Muscle of leg (tissue), 11 donors: ENCODE results near the gene TLR5. TPM values are rescaled to one million over a fixed set of nuclear protein-coding genes. Genes with fewer than 3 reads are reported as not detected.

Source experiments
- DNase-seq: peaks from one replicate; pipeline ENCODE4 v3.0.0; 2013
- H3K27ac ChIP-seq: one replicate; pipeline ENCODE4 v1.5.1; 2013; ENCODE audit warnings: mild to moderate bottlenecking, low read length, control low read depth
- H3K27me3 ChIP-seq: one replicate; pipeline ENCODE4 v1.6.1; 2013; ENCODE audit warnings: low read length; ENCODE audit not compliant: control insufficient read depth, insufficient read depth
- H3K36me3 ChIP-seq: one replicate; pipeline ENCODE4 v1.6.1; 2013; ENCODE audit warnings: low read length; ENCODE audit not compliant: control insufficient read depth, insufficient read depth
- H3K4me1 ChIP-seq: one replicate; pipeline ENCODE4 v1.6.1; 2013; ENCODE audit warnings: low read length; ENCODE audit not compliant: control insufficient read depth, insufficient read depth
- H3K4me3 ChIP-seq: one replicate; pipeline ENCODE4 v1.5.1; 2013; ENCODE audit warnings: low read length, control low read depth
- H3K9me3 ChIP-seq: replicated peaks from 2 replicates; pipeline ENCODE4 v1.6.1; 2013; ENCODE audit warnings: low read depth, low read length; ENCODE audit not compliant: control insufficient read depth
- WGBS: methylation state at CpG from one replicate; pipeline ENCODE4 v1.1.5; 2013; ENCODE audit warnings: missing lambda C conversion rate; ENCODE audit not compliant: insufficient coverage; 5-methylcytosine and 5-hydroxymethylcytosine counted together
- polyA plus RNA-seq, 8 donors: library from polyadenylated mRNA; unstranded; fragments of 120-200 nt; gene quantifications; one replicate each; pipeline versions ENCODE4 v1.2.1 to v1.2.3, GENCODE V29; 2013; ENCODE audit warnings: inconsistent platforms in 1 of 8, low replicate concordance in 1 of 8; ENCODE audit not compliant: insufficient read length in 8 of 8, insufficient read depth in 1 of 8
- total RNA-seq: library from RNA; stranded (reverse); fragments of 120-200 nt; gene quantifications from one replicate; pipeline ENCODE4 v1.2.4, GENCODE V29; 2013

TLR5 gene
- total and polyA plus RNA-seq, 9 donors: 3.1 to 4.9 (median 3.8) TPM

DNA sequence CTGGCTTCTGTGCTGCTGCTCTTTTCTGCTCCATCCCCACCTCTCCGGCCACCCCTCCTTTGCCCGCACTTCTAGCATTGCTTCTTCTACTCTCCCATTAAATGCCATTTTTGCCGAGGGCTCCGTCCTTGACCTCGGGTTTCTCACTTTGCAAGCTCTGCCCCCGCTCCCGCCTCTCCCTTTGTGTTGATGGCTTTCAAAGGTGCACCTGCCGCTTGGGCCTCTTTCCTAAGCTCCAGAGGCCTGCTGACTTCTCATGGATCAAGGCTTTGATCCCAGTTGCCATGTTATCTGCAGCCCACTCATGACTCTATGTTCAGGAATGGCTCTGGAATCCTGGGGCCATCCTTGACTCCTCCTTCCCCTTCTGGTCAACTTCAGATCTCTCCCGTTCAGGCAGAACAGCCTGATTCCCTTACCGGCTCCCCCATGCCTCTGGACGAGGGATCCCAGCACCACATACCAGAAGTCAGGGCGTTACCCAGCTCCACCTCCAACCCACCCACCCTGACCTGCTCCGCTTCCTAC lies 54.3 kb downstream of the TLR5 start:
- Histone ChIP-seq H3K4me1 (peaks cover 38% of the 10 kb centered on the region), H3K27ac (peak overlapping the region; percentile 95), H3K9me3 (no peaks in the 10 kb centered on the region), H3K27me3 (no peaks in the 10 kb centered on the region), H3K36me3 (no peaks in the 10 kb centered on the region), H3K4me3 (no peak overlapping the region)
- DNase-seq: no peak
- WGBS: 70% methylated on average over 11 of the region's 13 CpGs

GRCh38 chr1:223087291-223088255 lies 55.5 kb downstream of the TLR5 start:
- H3K36me3 ChIP-seq: no peaks in the 10 kb centered on the region
- H3K4me3 ChIP-seq: no peak overlapping the region
- no peaks in the 10 kb centered on the region for H3K27me3 ChIP-seq
- 27% methylated on average over 3 of the region's 10 CpGs for WGBS
- H3K4me1 ChIP-seq: peaks cover 38% of the 10 kb centered on the region
- peak overlapping the region; percentile 95 for H3K27ac ChIP-seq
- no peaks in the 10 kb centered on the region for H3K9me3 ChIP-seq
- DNase-seq: peak; percentile 98

DNA sequence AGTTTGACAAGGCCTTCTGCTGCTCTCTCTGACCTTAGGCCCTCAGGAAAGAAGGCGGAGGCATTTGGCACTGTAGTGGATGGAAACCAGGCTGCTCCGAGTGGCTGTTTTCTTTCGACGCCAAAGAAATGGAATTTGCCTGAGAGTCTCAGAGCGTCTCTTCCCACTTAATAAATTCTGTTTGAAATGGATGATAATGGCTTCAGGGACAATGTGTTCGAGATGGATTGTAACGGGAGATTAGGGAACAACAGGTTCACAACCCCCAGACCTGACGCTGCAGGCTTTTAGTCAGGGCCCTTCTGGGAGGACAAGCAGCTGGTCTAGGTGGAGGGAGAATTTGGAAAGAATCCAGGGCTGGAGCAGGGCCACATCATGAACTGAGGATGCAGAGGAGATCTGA lies 58.6 kb downstream of the TLR5 start:
- peaks cover 37% of the 10 kb centered on the region for H3K4me1 ChIP-seq

GRCh38 chr1:223083831-223084230 lies 59.2 kb downstream of the TLR5 start:
- no peak overlapping the region for H3K4me3 ChIP-seq
- H3K27ac ChIP-seq: peak overlapping the region; percentile 9
- 73% methylated on average over 4 of the region's 15 CpGs for WGBS
- H3K27me3 ChIP-seq: no peaks in the 10 kb centered on the region
- peaks cover 37% of the 10 kb centered on the region for H3K4me1 ChIP-seq
- H3K9me3 ChIP-seq: no peaks in the 10 kb centered on the region
- DNase-seq: no peak
- no peaks in the 10 kb centered on the region for H3K36me3 ChIP-seq

More for the DNA sequence above, 58.6 kb downstream of the TLR5 start:
- Histone ChIP-seq H3K27ac (peak overlapping the region; percentile 9), H3K27me3 (no peaks in the 10 kb centered on the region), H3K4me3 (no peak overlapping the region), H3K36me3 (no peaks in the 10 kb centered on the region), H3K9me3 (no peaks in the 10 kb centered on the region)
- DNase-seq: peak; percentile 73
- WGBS: 14% methylated on average over 2 of the region's 8 CpGs

GRCh38 chr1:223082914-223083313 lies 60.1 kb downstream of the TLR5 start:
- DNase-seq: no peak
- H3K36me3 ChIP-seq: no peaks in the 10 kb centered on the region
- H3K4me1 ChIP-seq: peaks cover 35% of the 10 kb centered on the region
- no peak overlapping the region for H3K4me3 ChIP-seq
- H3K9me3 ChIP-seq: no peaks in the 10 kb centered on the region
- 81% methylated on average over 3 of the region's 8 CpGs for WGBS
- H3K27ac ChIP-seq: no peak overlapping the region
- peaks cover 2% of the 10 kb centered on the region for H3K27me3 ChIP-seq

- peaks cover 2% of the 10 kb centered on the region for H3K27me3 ChIP-seq
- DNase-seq: peak; percentile 97
- no peaks in the 10 kb centered on the region for H3K36me3 ChIP-seq
- no peaks in the 10 kb centered on the region for H3K9me3 ChIP-seq
- peak overlapping the region; percentile 35 for H3K4me3 ChIP-seq
- WGBS: 0% methylated on average over 29 of the region's 33 CpGs
- peaks cover 46% of the 10 kb centered on the region for H3K4me1 ChIP-seq
- H3K27ac ChIP-seq: peak overlapping the region; percentile 89
Observed at GRCh38 chr1:223081181-223081994, 61.7 kb downstream of the TLR5 start.

GRCh38 chr1:223079498-223079897 lies 63.5 kb downstream of the TLR5 start:
- no peak overlapping the region for H3K27ac ChIP-seq
- no peaks in the 10 kb centered on the region for H3K9me3 ChIP-seq
- no peak overlapping the region for H3K4me3 ChIP-seq
- WGBS: 88% methylated on average over 4 of the region's 7 CpGs
- peaks cover 2% of the 10 kb centered on the region for H3K27me3 ChIP-seq
- no peaks in the 10 kb centered on the region for H3K36me3 ChIP-seq
- no peak for DNase-seq
- H3K4me1 ChIP-seq: peaks cover 44% of the 10 kb centered on the region

DNA sequence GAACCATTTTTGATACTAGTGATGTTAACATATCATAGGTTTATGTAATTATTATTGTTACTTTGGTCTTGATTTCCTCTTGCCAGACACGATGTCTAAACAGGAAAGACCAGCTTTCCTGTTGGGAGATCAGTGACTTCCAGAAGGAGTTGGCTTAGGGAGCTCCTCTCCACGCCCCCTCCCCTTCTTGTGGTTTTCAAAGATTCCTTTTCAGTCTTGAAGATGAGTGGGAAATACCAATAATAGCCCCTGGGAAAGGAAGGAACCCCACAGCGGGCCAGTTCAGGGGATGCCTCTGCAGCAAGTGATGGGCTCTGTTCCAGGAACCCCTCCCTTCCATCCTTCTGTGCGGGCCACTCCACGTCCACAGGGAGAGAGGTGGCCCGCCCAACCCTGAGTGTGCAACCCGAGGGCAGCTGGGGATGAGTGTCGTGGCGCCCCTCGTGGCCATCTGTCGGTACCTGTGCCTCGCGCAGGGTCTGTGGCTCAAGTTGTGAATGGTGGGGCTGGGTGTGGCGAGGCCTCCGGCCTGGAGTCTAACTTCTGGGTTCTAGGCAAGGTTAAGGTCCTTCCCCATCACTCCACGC lies 65.7 kb downstream of the TLR5 start:
- no peak overlapping the region for H3K27ac ChIP-seq
- H3K4me3 ChIP-seq: no peak overlapping the region
- WGBS: 83% methylated on average over 9 of the region's 16 CpGs
- peaks cover 2% of the 10 kb centered on the region for H3K27me3 ChIP-seq
- H3K36me3 ChIP-seq: no peaks in the 10 kb centered on the region
- H3K9me3 ChIP-seq: no peaks in the 10 kb centered on the region
- H3K4me1 ChIP-seq: peaks cover 50% of the 10 kb centered on the region
- no peak for DNase-seq

GRCh38 chr1:223076362-223076761 lies 66.7 kb downstream of the TLR5 start:
- WGBS: 72% methylated on average over 4 of the region's 6 CpGs
- H3K27ac ChIP-seq: no peak overlapping the region
- no peaks in the 10 kb centered on the region for H3K9me3 ChIP-seq
- peaks cover 50% of the 10 kb centered on the region for H3K4me1 ChIP-seq
- DNase-seq: no peak
- H3K27me3 ChIP-seq: peaks cover 2% of the 10 kb centered on the region
- H3K4me3 ChIP-seq: no peak overlapping the region
- H3K36me3 ChIP-seq: no peaks in the 10 kb centered on the region
